Measurements from ENCODE around the gene TAS2R16.
"Not testable (repeated sequence)": the region's sequence is repeated elsewhere in the genome, so short reads cannot be mapped to it uniquely, and the experiment has no call there.

TAS2R16 gene

DNA sequence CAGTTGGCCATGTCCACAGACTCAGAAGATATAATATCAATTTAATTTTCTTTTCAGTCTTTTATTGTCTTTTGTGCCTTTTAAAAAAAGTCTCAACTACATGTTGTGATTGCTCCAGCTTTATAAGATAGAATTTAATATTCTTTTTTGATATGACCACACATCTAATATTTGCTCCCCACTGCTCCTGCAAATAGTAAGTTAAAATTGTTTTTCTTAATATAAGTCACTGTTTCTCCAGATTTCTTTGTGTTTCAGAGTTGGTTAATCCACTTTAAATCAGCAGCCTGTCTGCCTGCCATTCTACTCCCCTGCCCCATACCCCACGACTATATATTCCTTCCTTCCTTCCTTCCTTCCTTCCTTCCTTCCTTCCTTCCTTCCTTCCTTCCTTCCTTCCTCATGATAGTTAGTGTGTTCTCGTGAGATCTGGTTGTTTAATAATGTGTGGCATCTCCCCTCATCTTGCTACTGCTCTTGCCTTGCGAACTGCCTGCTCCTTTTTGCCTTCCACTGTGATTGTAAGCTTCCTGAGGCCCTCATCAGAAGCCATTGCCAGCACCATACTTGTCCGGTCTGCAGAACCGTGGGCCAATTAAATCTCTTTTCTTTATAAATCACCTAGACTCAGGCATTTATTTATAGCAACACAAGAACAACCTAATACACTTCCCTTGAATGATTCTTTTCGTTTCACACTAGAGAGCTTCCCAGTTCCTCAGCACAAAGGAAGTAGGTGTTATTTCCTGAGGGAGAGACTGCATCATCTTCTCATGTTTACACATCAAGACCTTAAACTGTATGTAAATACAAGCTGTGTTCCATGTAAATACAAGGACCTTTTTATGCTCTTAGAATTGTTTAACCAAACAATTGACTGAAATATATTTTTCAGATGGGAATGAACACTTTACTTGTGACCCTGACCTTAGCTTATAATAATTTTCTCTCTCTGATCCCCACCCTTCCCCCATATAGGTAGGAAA lies 24.5 kb downstream of the TAS2R16 start:
- no peak for DNase-seq

DNA sequence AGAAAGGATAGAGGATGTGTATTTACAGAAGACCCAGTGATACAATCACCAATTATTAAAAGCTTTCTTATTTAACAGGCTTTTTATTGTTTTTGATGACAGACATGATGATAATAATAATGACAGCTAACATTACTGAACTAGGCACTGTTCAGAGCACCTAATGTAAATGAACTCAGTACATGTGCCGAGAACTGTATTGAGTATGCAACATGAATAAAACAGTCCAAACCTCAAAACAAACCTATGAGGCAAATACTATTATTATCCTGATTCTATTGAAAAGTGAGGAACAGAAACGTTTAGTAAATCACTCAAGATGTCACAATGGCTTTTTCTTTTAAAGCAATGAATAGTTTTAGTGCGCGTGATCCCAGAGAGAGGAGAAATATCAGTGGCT lies 27.1 kb downstream of the TAS2R16 start:
- no peak for DNase-seq

DNA sequence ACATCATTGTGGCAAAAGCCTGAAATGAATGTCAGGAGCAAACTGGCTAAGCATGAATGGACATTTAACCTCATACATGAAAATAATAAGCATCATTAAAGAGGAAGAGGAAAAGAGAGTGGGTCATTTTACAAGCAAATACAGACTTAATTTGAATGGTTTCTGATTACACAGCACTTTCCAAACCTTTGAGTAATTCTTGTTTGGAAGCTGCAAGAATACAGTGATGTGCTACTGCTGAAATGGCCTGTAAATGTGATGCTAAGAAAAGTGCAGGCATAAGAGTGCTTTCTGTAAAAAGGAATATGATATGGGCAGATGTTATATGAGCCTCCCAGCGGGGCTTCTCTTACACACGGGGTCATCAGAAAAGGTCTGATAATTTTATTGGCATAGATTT lies 30.2 kb downstream of the TAS2R16 start:
- DNase-seq: peak; percentile 25 to 33

DNA sequence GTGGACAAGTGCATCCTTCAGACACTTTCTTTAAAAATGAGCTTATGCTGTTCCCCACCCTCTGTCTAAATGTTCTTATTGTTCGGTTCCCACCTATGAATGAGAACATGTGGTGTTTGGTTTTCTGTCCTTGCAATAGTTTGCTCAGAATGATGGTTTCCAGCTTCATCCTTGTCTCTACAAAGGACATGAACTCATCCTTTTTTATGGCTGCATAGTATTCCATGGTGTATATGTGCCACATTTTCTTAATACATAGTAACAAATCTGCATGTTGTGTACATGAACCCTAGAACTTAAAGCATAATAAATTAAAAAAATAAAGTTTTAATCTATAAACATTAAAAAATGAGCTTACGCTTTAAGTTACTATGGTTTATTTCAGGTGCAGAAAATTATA lies 41.8 kb downstream of the TAS2R16 start:
- DNase-seq: not testable (repeated sequence)

DNA sequence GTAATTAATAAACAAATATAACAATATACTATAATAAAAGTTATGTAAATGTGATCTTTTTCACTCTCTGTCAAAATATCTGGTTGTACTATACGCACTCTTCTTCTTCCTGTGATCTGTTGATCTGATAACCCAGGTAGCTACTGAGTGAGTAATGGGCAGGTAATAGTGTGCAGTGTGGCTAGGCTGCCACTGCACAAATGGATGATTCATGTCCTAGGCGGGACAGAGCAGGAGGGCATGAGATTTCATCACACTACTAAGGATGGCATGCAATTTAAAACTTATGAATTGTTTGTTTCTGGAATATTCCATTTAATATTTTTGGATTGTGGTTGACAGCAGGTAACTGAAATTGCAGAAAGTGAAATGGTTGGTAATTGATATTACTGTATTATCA lies 44.5 kb downstream of the TAS2R16 start:
- no peak for DNase-seq

DNA sequence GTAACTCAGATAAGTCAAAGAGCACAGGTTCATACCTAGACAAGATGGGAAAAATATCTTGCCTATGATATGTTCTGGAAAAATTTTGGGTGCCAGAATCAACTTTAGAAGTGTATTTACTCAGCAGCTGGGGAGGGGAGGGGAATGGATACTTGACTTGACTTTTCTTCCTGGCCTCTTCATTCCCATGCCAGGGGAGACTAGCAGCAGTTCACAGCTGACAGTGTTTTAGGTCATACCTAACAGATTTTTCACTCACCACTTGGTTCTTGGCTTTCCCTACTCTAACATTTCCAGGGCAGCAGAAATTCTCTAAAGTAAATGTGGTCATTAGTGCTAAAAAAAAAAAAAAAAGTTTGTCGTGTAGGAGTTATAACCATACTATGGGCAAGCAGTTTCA lies 46.3 kb downstream of the TAS2R16 start:
- DNase-seq: no peak

Measured in NCI-H1930 (cell line).